Activated CD4-positive, alpha-beta T cell treated with anti-CD3 and anti-CD28 coated beads for 24 hours (primary cell): Measurements from ENCODE around the gene CES5A.
"Not testable (repeated sequence)": the region's sequence is repeated elsewhere in the genome, so short reads cannot be mapped to it uniquely, and the experiment has no call there.

Experiments used
- DNase-seq, 2 donors: peaks; one replicate each; pipeline ENCODE4 v3.0.0-alpha.2; 2020; ENCODE audit warnings: low read depth in 2 of 2

Gene CES5A

GRCh38 chr16:55829232-55829631, 45.9 kb downstream of the CES5A start:
- not testable (repeated sequence) for DNase-seq

- DNase-seq: no peak
Measured at GRCh38 chr16:55828680-55829079, 46.5 kb downstream of the CES5A start.

- no peak for DNase-seq
Measured at GRCh38 chr16:55825115-55825728, 50.0 kb downstream of the CES5A start.

GRCh38 chr16:55824473-55825000, 50.6 kb downstream of the CES5A start:
- DNase-seq: no peak

GRCh38 chr16:55822280-55822810, 52.8 kb downstream of the CES5A start:
- no peak for DNase-seq

GRCh38 chr16:55821210-55821609, 54.0 kb downstream of the CES5A start:
- DNase-seq: no peak

- DNase-seq: no peak
Measured at GRCh38 chr16:55820615-55821014, 54.6 kb downstream of the CES5A start.

GRCh38 chr16:55817236-55817912, 57.8 kb downstream of the CES5A start:
- no peak for DNase-seq

GRCh38 chr16:55816222-55816621, 59.0 kb downstream of the CES5A start:
- not testable (repeated sequence) for DNase-seq

- DNase-seq: no peak
Measured at GRCh38 chr16:55815320-55815719, 59.9 kb downstream of the CES5A start.

GRCh38 chr16:55814174-55814573, 61.0 kb downstream of the CES5A start:
- DNase-seq: not testable (repeated sequence)

- DNase-seq: not testable (repeated sequence)
Measured at GRCh38 chr16:55813730-55814129, 61.4 kb downstream of the CES5A start.

- DNase-seq: no peak
Measured at GRCh38 chr16:55812951-55813350, 62.2 kb downstream of the CES5A start.

GRCh38 chr16:55811811-55812210, 63.4 kb downstream of the CES5A start:
- no peak for DNase-seq

GRCh38 chr16:55810451-55810961, 64.7 kb downstream of the CES5A start:
- no peak for DNase-seq

GRCh38 chr16:55809851-55810250, 65.3 kb downstream of the CES5A start:
- DNase-seq: no peak

- DNase-seq: no peak
Measured at GRCh38 chr16:55809386-55809785, 65.8 kb downstream of the CES5A start.

GRCh38 chr16:55808286-55808685, 66.9 kb downstream of the CES5A start:
- DNase-seq: not testable (repeated sequence)

GRCh38 chr16:55805104-55805503, 70.1 kb downstream of the CES5A start:
- not testable (repeated sequence) for DNase-seq

- not testable (repeated sequence) for DNase-seq
Measured at GRCh38 chr16:55803681-55804080, 71.5 kb downstream of the CES5A start.
